CD4-positive, alpha-beta T cell treated with Interleukin-10 for 1 hour (primary cell): ENCODE measurements around the gene ITGA2.
A peak's percentile ranks its signal among the peaks of the same experiment; 100 is the strongest.
"Not testable (repeated sequence)": the region's sequence is repeated elsewhere in the genome, so short reads cannot be mapped to it uniquely, and the experiment has no call there.

Experiments used
- DNase-seq: peaks from one replicate; pipeline ENCODE4 v3.0.0-alpha.2; 2020

Gene ITGA2

DNA sequence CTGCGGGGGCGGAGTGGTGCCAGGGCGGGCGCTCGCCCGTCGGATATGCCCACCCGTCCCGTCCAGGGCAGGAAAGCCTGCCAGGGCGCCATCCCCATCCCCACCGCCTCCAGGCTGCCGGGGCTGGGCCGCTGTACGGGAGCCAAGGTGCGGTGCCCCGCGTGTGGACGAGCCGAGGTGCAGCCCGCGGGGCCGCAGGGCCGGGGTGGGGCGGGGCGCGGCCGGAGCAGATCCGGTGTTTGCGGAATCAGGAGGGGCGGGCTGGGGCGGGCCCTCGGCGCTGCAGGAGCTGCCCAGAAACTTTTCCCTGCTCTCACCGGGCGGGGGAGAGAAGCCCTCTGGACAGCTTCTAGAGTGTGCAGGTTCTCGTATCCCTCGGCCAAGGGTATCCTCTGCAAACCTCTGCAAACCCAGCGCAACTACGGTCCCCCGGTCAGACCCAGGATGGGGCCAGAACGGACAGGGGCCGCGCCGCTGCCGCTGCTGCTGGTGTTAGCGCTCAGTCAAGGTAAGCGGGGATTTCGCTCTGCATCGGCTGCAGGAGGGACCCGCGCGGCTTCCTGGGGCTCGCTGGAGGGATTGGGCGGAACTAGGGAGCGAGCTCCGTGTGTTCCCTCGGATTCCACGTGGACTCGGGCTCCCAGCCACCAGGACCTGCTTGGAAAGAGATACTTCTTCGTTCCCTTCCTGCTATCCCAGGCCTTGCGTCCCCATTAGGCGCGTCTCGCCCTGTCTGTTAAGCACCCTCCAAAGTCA is at the start of gene ITGA2:
Gene ITGA2, plus strand, starts transcription at position 328 of the 756 bp plus-strand sequence. Its CDS starts 117 bp downstream, at position 445.
- DNase-seq: peak; percentile 17

DNA sequence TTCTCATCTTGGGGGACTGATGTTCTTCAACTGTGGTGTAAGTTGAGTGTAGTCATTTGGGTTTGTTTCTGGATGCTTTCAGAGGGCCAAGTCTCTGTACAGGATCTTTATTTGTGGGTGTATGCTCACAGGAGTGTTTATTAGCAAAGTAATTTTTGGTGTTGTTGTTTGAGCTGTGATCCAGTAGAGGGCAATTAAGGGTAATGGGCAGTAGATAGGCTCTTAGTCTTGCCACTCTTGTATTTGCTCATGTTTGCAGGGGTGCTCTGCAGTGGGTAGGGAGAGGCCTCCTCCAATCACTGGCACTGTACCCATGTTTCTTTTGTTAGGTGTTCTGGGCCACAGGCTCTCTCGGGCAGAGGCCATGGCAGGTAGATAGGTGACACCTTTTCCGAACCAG is 45.9 kb upstream of the ITGA2 start:
- no peak for DNase-seq

DNA sequence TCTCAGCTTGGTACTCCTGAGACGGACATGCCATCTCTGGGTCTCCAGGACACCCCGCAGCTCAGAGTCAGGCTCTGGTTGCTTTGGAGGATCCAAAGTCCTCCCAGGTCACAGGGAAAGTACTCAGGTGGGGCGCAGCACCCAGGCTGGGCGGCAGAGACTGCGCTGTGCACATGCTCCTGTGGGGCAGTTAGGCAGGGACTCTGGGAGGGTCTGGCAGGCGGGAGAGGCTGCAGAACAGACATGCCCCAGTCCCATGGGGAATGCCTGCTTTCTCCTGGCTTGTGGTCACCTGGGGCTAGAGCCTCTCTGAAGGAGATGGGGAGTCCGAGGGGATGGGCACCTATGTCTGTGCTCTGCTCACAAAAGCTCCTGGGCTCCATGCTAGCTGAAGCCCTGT is 45.3 kb upstream of the ITGA2 start:
- DNase-seq: no peak

DNA sequence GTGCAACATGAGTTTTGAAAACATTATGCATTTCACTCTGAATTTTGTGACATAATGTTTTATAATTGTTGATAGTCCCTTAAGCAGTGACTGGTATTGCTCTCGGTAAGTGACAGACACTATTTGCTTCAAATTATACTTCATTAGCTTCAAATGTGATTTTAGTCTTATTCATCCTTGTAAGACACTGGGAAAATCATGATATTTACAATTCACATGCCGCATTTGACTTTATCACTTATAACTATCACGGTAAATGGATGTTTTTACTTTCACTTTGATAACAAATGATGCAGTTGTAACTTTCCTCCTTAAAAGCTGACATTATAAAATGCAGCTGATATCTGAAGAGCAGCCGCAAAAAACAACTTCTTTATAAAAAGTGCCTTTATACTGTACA is 44.1 kb upstream of the ITGA2 start:
- peak; percentile 3 for DNase-seq

DNA sequence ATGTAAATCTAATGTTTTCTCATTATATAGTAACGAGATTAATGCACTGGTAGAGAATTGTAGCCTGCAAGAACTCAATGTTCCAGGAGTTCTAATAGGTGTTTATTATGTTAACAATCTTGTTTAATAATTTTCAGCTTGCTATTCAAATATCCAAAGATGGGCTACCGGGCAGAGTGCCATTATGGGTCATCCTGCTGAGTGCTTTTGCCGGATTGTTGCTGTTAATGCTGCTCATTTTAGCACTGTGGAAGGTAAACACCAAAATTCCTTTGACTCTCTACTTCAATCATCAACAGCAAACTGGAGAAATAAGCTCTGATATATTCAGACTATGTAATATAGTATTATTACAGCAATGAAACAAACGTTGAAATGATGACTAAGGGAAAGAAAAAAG is 41.9 kb upstream of the ITGA2 start:
- DNase-seq: no peak

DNA sequence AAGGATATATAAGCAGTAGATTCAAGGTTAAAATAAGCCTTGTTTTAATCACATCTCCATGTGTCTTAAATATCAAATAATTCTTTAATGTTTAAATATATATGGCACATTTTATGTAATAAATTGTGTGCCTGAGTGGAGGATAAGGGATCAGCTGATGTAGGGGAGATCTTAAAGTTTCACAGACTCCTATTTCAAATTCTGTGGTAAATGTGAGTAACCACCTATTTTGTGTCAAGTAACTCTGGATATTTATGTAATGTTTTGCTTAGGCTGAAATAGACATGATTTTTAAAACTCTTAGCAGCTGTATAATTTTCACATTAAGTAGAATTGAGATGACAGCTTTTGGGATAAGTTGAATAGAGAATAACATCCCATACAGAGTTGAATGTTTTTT is 41.3 kb upstream of the ITGA2 start:
- DNase-seq: no peak

DNA sequence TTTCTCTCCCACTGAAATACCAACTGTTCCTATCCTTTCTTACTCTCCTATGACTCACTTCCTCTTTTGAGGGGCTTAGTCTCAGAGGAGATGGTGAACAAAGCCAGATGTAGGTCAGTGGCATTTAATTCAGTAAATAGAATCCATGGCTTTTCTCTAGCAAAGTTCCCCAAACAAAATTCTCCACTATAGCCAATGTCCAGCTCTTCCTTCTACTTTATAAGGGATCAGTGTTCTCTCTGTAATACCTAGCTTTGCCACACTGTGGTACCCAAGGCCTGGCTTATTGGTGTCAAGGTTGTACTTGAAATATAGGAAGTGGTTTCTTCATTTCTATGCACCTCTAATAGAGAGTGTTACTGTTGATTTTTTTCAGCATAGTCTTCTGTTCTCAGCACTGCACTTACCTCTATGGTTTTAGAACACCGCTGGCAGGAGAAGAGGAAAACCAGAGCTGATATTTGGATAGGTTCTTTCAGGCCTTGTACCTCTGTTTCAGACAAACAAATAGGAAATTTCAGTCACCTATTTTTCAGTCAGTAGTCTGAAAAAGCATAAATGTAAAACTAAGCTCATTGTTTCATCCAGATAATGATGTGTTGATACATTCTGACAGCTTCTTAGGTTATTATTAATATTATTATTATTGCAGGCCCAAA is 40.6 kb upstream of the ITGA2 start:
- DNase-seq: peak; percentile 79

DNA sequence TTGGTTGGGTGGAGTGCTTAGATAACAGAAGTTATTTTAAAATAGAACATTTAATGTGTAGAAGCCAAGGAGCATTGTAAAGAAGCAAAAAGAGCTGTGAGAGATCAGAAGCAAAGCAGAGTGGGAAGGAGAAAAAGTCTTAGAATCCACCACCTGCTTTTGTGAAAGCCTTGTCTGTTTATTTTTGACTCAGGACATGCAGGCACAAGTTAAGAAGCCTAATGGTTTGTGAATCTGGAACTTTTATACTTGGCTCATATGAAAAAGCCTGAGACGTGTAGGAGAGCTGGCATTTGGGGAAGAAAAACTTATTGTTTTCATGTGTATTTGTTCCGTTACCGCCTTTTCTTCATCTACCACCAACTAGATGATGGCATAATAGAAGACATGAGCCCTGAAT is 38.5 kb upstream of the ITGA2 start:
- DNase-seq: no peak

DNA sequence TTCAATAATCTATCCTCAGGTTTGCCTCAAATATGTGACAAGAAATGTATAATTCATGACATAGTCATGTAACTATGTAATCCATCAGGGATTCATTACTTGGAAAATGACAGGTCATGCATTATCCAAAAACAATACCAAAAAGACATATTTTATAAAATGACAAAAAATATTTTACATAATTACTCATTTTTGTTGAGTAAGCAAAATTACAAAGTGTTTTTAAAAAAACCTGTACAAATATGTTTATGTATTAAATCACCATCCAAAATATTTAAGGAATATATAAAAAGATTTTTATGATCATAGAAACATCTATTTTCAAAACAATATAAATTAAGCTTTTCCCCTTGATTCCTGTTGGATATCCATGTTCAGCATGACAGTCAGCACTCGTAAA is 36.7 kb upstream of the ITGA2 start:
- DNase-seq: no peak

DNA sequence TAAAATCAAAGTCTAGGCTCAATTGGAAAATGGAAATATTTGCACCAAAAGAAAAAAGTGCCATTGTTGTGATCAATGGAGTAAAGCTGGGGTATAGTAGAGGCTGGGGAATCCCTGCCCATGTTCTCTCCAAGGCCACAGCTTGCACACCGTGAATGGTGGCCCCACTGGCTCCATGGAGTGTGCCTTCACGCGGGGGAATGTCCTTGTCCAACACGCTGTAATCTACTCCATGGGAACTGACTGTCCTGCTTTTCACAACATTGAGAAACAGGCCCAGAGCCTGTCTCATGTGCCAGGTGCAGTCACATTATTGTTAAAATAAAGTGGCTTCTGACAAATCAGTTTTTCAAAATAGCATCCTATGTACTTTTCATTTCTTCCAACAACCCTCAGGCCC is 33.1 kb upstream of the ITGA2 start:
- no peak for DNase-seq

DNA sequence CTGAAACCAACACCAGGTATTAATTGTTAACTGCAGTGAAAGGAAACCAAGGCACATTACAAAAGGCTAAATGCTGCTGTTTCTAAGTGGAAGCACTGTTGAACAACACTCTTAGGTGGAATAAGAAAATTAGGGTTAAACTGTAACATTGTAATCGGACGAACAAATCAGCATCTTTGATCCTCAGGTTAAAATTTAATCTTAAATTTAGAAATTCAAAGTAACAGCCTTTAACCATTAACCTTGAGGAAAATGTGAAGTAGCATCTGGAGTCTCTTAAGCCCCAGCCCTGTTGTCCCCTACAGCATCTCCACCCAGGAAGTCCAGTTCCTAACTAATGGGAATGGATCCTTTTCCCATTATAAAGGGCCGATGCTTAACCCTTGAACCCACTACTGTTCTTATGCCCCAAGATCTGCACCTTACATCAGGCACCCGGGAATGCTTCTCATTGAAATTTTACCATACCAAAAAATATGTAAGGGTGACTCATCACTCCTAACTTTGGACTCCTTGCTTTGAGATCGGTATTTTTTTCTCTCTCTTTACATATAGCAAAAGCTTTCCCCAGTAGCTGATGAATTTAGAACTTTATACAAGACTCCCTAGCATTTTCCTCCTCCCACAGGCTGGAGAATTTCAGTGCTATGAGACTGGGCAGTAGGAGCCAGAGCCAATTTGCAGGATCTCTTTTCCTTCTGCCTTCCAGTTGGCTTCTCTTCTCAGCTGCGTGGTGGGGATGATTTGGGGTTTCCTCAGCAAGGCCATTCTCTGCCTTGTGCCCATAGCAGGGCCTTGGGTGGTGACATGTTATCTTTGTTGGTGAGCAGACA is 32.0 kb upstream of the ITGA2 start:
- no peak for DNase-seq

DNA sequence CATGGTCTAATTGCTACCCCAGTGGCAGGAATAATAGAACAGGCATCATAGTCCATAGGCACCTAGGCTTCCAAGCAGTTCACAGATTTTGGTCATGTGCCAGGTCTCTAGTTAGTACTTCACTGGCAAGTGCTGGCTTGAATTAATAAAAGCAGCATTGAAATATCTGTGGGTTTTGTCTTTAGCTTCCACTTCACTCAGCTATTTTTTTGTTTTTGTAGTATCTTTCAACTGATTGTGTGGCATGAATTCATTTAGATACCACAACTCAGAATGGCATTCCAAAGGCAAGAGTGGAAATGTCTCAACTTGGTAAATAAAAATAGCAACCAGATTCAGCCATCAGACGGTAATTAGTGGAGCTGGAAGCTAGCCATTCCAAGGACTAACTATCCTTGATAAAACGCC is 27.9 kb upstream of the ITGA2 start:
- DNase-seq: no peak

DNA sequence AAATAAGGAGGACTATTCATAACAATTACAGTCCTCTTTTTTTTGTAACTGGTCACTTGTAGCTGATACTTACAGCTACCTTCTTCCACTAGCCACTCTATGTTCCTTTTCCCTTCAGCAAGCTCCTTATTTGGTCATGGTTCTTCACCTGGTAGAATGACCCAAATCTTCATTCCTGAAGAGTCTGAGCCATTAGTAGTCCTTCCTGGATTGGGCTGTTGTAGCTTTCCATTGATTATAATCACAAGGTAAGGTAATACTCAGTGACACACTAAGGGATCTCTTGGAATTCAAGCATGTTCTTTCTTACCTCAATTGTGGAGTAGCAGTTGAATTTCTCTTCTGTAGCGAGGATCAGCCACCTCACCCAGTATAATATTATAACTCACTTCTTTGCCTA is 25.5 kb upstream of the ITGA2 start:
- no peak for DNase-seq

DNA sequence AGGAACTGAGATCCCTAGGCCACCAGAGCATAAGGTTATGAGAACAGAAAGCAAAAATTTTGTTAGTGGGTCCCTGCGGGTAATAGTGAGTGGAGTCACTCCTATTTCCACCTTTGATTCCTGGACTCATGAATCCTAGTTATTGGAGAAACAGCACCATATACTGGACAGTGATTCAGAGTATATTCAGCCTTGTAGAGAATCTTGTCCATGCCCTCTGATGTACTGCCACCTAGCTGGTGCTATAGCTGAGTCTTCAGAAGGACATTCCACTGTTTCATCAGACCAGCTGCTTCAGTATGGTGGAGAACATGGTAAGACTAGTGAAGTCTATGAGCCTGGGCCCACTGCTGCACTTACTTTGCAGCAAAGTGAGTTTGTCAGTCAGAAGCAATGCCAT is 25.0 kb upstream of the ITGA2 start:
- no peak for DNase-seq

DNA sequence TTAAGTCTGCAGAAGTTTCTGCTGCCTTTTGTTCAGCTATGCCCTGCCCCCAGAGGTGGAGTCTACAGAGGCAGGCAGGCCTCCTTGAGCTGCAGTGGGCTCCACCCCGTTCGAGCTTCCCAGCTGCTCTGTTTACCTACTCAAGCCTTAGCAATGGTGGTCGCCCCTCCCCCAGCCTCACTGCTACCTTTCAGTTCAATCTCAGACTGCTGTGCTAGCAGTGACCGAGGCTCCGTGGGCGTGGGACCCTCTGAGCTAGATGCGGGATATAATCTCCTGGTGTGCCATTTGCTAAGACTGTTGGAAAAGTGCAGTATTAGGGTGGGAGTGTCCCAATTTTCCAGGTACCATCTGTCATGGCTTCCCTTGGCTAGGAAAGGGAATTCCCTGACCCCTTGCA is 13.0 kb upstream of the ITGA2 start:
- not testable (repeated sequence) for DNase-seq

DNA sequence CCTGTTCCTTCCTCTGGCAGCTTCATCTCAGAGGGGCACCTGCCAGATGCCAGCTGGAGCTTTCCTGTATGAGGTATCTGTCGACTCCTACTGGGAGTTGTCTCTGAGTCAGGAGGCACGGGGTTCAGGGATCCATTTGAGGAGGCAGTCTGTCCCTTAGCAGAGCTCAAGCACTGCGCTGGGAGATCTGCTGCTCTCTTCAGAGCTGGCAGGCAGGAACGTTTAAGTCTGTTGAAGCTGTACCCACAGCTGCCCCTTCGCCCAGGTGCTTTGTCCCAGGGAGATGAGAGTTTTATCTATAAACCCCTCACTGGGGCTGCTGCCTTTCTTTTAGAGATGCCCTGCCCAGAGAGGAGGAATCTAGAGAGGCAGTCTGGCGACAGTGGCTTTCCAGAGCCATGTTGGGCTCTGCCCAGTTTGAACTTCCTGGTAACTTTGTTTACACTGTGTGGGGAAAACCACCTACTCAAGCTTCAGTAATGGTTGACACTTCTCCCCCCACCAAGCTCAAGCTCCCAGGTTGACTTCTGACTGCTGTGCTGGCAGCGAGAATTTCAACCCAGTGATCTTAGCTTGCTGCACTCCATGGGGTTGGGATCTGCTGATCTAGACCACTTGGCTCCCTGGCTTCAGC is 11.8 kb upstream of the ITGA2 start:
- no peak for DNase-seq

DNA sequence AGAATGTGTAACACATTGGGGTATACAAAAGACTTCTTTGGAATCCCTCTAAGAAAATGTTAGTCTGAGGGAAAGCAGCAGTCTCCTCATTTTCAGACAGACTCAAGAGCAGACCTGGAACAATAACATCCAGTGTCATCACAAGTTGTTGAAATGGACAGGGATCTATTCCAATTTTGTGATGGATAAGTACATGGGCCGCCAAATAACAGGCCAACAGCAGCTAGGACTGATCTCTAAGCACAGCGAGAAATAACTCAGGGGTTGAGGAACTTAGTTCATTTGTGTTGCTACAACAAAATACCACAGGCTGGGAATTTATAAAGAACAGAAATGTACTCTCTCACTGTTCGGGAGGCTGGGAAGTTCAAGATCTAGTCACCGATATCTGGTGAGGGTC is 7.6 kb upstream of the ITGA2 start:
- no peak for DNase-seq

DNA sequence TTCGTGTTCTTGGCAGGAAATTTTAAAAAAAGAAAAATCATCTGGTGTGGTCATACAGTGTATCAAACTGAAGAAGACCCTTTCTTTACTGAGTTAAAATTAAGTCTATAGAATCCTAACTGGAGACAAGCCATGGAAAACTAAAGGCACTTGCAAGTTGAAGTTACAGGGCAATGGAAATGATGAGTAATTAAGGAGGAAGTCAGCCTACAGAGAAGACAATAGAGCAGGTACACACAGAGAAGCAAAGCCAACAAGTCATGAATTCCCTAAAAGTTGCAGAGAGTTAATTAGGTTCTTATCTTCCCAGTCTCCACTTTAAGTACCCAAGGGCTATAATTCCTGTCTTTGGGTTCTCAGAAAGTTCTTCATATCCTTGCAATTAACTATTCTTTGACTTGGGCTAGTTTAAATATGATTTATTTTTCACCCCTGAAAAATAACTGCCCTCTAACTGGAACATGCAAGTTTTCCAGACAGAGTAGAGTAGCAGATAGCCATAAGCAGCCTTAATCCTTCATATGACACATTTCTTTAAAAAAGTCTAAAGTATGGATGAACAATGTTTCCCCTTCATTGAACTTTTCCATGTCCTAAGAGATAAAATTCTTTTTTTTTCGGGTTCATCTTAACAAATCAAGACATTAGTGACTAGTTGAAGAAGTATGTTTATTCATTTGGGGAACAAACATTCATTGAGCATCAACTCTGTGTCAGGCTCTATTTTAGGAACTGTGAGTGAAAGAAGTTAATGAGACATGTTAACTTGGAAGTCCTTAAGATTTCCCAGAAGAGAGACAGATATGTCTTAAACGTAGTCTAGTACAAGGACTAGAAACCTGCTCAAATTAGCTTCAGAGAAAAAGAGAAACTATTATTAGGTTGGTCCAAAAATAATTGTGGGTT is 5.2 kb upstream of the ITGA2 start:
- no peak for DNase-seq

DNA sequence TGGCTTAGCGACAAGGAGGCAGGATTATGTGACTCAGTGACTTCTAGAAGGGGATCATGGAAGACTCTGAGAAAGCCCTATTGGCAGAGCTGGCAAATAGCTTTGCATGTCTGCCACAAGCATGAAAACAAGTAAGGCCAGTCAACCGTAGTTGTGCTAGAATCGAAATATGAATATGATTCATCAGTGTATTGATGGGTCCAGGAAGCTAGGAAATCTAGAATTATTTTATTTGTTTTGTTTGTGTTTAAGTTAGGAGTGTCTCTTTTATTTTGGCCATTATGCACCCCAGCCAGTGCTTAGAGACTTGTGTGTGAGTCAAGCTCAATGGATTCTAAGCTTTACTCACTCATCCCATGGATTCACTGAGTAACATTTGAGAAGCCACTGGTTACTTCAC is 3.8 kb upstream of the ITGA2 start:
- DNase-seq: no peak

DNA sequence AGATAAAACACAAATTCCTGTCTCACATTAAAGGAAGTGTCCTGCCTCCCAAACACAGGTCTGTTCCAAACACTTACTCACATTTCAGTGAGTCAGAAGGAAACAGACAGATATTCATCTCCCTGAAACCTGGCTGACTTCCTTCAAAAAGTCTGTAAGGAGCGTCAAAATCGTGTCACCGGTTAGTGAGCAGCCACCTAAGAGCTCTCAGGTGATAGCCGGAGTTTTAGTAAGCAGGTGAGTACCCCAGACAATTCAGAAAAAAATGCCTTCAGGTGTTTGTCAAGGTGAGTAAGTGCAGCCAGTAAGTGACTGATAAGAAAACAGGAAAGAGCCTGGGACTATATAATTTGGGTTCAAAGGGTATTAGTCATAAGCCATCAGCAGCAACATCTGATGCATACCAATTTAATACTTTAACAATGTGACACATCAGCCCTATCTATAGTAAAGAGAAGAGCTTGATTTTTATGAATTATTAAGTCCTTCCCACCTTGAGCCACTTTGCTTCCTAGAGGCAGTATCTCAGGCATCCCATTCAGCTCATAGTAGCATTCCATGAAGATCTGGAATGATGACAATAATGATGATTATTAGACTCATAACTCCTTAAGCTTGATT is 1.3 kb upstream of the ITGA2 start:
- no peak for DNase-seq

DNA sequence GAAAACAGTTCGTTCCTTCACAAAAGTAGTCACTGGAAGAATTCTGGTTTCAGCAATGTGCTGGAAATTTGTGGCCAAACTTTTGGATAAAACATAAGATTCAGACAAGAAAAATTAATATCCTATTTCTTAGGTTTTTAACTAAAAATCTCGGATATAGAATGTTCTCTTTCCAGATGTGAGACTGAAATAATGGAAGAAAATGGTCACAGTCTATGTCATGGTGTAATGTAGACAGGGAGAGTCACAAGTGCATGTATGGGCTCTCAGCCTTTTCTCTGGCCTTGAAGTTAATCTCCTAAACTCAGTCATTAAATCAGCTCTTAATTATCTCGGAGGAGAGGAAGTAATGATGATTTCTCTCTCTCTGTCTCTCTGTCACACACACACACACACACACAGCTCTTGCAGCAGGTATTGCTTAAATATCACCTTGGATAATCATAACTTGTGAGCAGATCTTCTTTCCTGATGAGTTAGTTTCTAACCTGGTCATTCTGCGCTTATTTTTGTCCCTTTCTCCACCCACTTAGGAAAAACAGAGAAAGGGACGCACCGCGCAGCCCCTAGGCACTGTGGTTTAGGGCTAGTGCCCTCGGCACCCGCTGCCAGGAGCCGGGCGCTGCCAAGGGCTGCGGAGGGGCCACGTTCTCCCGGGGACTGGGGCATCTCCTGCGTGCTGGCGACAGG is 672 bp upstream of the ITGA2 start:
- DNase-seq: no peak
